B cell (primary cell): ENCODE data around the gene LIG3. TPM values are rescaled to one million over a fixed set of nuclear protein-coding genes. Genes with fewer than 3 reads are reported as not detected.
A peak's percentile ranks its signal among the peaks of the same experiment; 100 is the strongest.

Source experiments
- ATAC-seq: fragments of 200-7000 bp; cut with Tn5 transposase; one replicate; pipeline ENCODE4 v1.10.0; 2021; ENCODE audit warnings: low read depth, mild to moderate bottlenecking, moderate number of reproducible peaks, moderate library complexity
- CTCF ChIA-PET: fragments of 350-600 bp; sonication (Branson Sonifier 250); formaldehyde crosslinking; loops from one replicate; lab custom pipeline; 2021; ENCODE audit warnings: antibody characterized with exemption, inconsistent platforms; lab: Charles Lee
- POLR2A ChIA-PET: fragments of 350-600 bp; sonication (Branson Sonifier 250); formaldehyde crosslinking; loops from one replicate; lab custom pipeline; 2021; ENCODE audit warnings: antibody characterized with exemption; lab: Charles Lee
- DNase-seq: peaks from one replicate; pipeline ENCODE4 v3.0.0; 2013
- H2AFZ ChIP-seq: 2 replicates; pipeline ENCODE4 v1.6.1; 2012; ENCODE audit warnings: mild to moderate bottlenecking, low read depth, low read length; ENCODE audit not compliant: insufficient read depth, poor library complexity, severe bottlenecking
- H3K27ac ChIP-seq, 2 donors: 1 replicate in 1 of 2; 2 replicates in 1 of 2; pipeline ENCODE4 v1.5.1; 2012 to 2013; ENCODE audit warnings: low read length in 2 of 2, mild to moderate bottlenecking in 2 of 2, moderate library complexity in 1 of 2
- H3K27me3 ChIP-seq, 4 experiments: fragments of 200-600 bp in 1 of 4; sonication (generic) in 1 of 4; replicated peaks in 1 of 4; 1 replicate in 2 of 4; 2 replicates in 2 of 4; pipeline versions ENCODE4 v1.6.1 to v1.7.0; 2013 to 2016; ENCODE audit warnings: low read length in 3 of 4, mild to moderate bottlenecking in 2 of 4, mixed read lengths in 1 of 4, moderate library complexity in 1 of 4; ENCODE audit not compliant: insufficient read depth in 4 of 4, control insufficient read depth in 3 of 4; ENCODE audit errors: control extremely low read depth in 1 of 4
- H3K36me3 ChIP-seq, 2 experiments: replicated peaks in 1 of 2; 1 replicate in 1 of 2; 2 replicates in 1 of 2; pipeline versions ENCODE4 v1.6.1 to v1.7.1; 2013; ENCODE audit warnings: low read length in 1 of 2; ENCODE audit not compliant: insufficient read depth in 2 of 2, control insufficient read depth in 1 of 2; ENCODE audit errors: control extremely low read depth in 1 of 2, extremely low read depth in 1 of 2
- H3K4me1 ChIP-seq, 2 donors: fragments of 200-600 bp in 1 of 2; sonication (generic) in 1 of 2; 1 replicate in 1 of 2; 2 replicates in 1 of 2; pipeline versions ENCODE4 v1.5.1 to v1.6.1; 2013 to 2017; ENCODE audit warnings: low read length in 2 of 2; ENCODE audit not compliant: control insufficient read depth in 2 of 2, insufficient read depth in 2 of 2
- H3K4me2 ChIP-seq: replicated peaks from 2 replicates; pipeline ENCODE3; 2012; ENCODE audit warnings: mild to moderate bottlenecking, low read depth, low read length; ENCODE audit not compliant: poor library complexity, severe bottlenecking
- H3K4me3 ChIP-seq, 5 experiments: fragments of 200-600 bp in 1 of 5; sonication (generic) in 1 of 5; 1 replicate in 3 of 5; 2 replicates in 2 of 5; pipeline versions ENCODE4 v1.5.1 to v1.7.0; 2011 to 2016; ENCODE audit warnings: low read length in 4 of 5, mild to moderate bottlenecking in 4 of 5, low read depth in 2 of 5, control low read depth in 1 of 5, moderate library complexity in 1 of 5; ENCODE audit not compliant: insufficient read depth in 1 of 5; ENCODE audit errors: control extremely low read depth in 1 of 5, extremely low read depth in 1 of 5
- H3K79me2 ChIP-seq: fragments of 200-600 bp; sonication (generic); one replicate; pipeline ENCODE4 v1.6.0; 2016; ENCODE audit warnings: low read length; ENCODE audit not compliant: control insufficient read depth, insufficient read depth
- H3K9ac ChIP-seq: fragments of 200-600 bp; sonication (generic); 2 replicates; pipeline ENCODE4 v1.6.1; 2017; ENCODE audit warnings: mild to moderate bottlenecking, low read length, moderate library complexity
- H3K9me3 ChIP-seq, 3 donors: one replicate each; pipeline versions ENCODE4 v1.6.1 to v1.7.1; 2013; ENCODE audit warnings: low read length in 2 of 3; ENCODE audit not compliant: control insufficient read depth in 2 of 3, insufficient read depth in 1 of 3; ENCODE audit errors: control extremely low read depth in 1 of 3
- H4K20me1 ChIP-seq: 2 replicates; pipeline ENCODE4 v1.6.0; 2012; ENCODE audit warnings: mild to moderate bottlenecking, low read length; ENCODE audit not compliant: insufficient read depth, control insufficient read depth, poor library complexity, severe bottlenecking
- H3K27ac Mint-ChIP-seq: one replicate; pipeline ENCODE4 v1.8.0; 2021; ENCODE audit warnings: mixed read lengths
- H3K27me3 Mint-ChIP-seq: one replicate; pipeline ENCODE4 v1.8.0; 2021; ENCODE audit warnings: mixed read lengths
- H3K4me1 Mint-ChIP-seq: one replicate; pipeline ENCODE4 v1.8.0; 2021; ENCODE audit warnings: mixed read lengths
- H3K4me3 Mint-ChIP-seq: one replicate; pipeline ENCODE4 v1.8.0; 2021; ENCODE audit warnings: mixed read lengths
- H3K9me3 Mint-ChIP-seq: one replicate; pipeline ENCODE4 v1.8.0; 2022; ENCODE audit warnings: mixed read lengths; ENCODE audit not compliant: insufficient read depth
- CTCF ChIP-seq: fragments of 200-600 bp; IDR thresholded peaks from one replicate; pipeline ENCODE4 v1.8.0; 2022; ENCODE audit warnings: antibody characterized with exemption, mild to moderate bottlenecking
- EZH2 ChIP-seq: IDR thresholded peaks from 2 replicates; pipeline ENCODE4 v1.6.1; 2012; ENCODE audit warnings: borderline replicate concordance, low read depth, mild to moderate bottlenecking, moderate library complexity, low read length; ENCODE audit not compliant: insufficient read depth, poor library complexity, severe bottlenecking
- WGBS: methylation state at CpG from one replicate; pipeline ENCODE4 v1.1.5; 2013; ENCODE audit warnings: missing lambda C conversion rate; ENCODE audit not compliant: insufficient coverage; 5-methylcytosine and 5-hydroxymethylcytosine counted together
- intact Hi-C: fragments of 100-400 bp; cut with micrococcal nuclease; formaldehyde crosslinking; loops from one replicate; pipeline ENCODE4 v1.10.0; 2022
- polyA plus RNA-seq: library from polyadenylated mRNA; depleted of rRNA; stranded (reverse); fragments of >200 nt; gene quantifications from 2 replicates; pipeline ENCODE4 v1.2.3, GENCODE V29; 2012
- total RNA-seq, 2 donors: library from RNA; stranded (reverse); fragments of 120-200 nt in 1 of 2; gene quantifications; 1 replicate in 1 of 2; 2 replicates in 1 of 2; pipeline versions ENCODE4 v1.2.3 to v1.2.4, GENCODE V29; 2013 to 2022

Gene LIG3
- total and polyA plus RNA-seq, 2 donors (not counting 1 experiment from before 2014, with no cell fraction given): 8.8 to 34.4 TPM

GRCh38 chr17:34958438-34958837, 21.9 kb upstream of the LIG3 start:
- no peak overlapping the region for H2AFZ ChIP-seq
- no peak overlapping the region for H3K27ac ChIP-seq
- H3K9me3 ChIP-seq: no peaks in the 10 kb centered on the region
- H3K79me2 ChIP-seq: peaks cover 22% of the 10 kb centered on the region
- H3K4me2 ChIP-seq: no peak overlapping the region
- H4K20me1 ChIP-seq: no peaks in the 10 kb centered on the region
- ChIA-PET CTCF (no interaction called here), POLR2A (no interaction called here)
- ATAC-seq (no peak), DNase-seq (no peak)
- H3K4me1 Mint-ChIP-seq: peaks cover 22% of the 10 kb centered on the region
- peaks cover 13 to 17% of the 10 kb centered on the region in 2 donors for H3K4me1 ChIP-seq
- no peak overlapping the region for H3K4me3 ChIP-seq
- peaks cover 0 to 7% (median 0%) of the 10 kb centered on the region in 4 experiments for H3K27me3 ChIP-seq
- H3K4me3 Mint-ChIP-seq: no peak overlapping the region
- intact Hi-C loops: no loop called here
- WGBS: no CpG with 5 or more reads among the region's 1 CpG
- peaks cover 10% of the 10 kb centered on the region for H3K27me3 Mint-ChIP-seq
- peaks cover 3% of the 10 kb centered on the region for H3K9me3 Mint-ChIP-seq
- no peak overlapping the region for H3K27ac Mint-ChIP-seq
- peaks cover 0 to 1% of the 10 kb centered on the region in 2 experiments for H3K36me3 ChIP-seq
- no peak overlapping the region for H3K9ac ChIP-seq
- TF ChIP-seq EZH2 (no peak), CTCF (no peak)

GRCh38 chr17:34961093-34961911, 19.0 kb upstream of the LIG3 start, which contains the start of the genes CCT6B and ZNF830:
Gene CCT6B (minus strand): TSS chr17:34961460. CDS start chr17:34961393, 67 bp downstream.
Gene ZNF830 (plus strand): TSS chr17:34961540. CDS start chr17:34961567, 27 bp downstream.
- peaks cover 0 to 7% (median 0%) of the 10 kb centered on the region in 4 experiments for H3K27me3 ChIP-seq
- peak within 1 kb of the TSS; percentile 85 for H3K4me2 ChIP-seq
- peak within 1 kb of the TSS; percentile 85 to 92 for H3K27ac ChIP-seq
- no peak for TF ChIP-seq EZH2
- TF ChIP-seq CTCF: no peak
- peak within 1 kb of the TSS; percentile 99 for H3K27ac Mint-ChIP-seq
- peaks cover 2 to 23% of the 10 kb centered on the region in 2 experiments for H3K36me3 ChIP-seq
- peaks cover 10% of the 10 kb centered on the region for H3K27me3 Mint-ChIP-seq
- H3K4me1 Mint-ChIP-seq: peaks cover 25% of the 10 kb centered on the region
- H2AFZ ChIP-seq: peak within 1 kb of the TSS; percentile 87
- CTCF ChIA-PET: interaction anchor here (0.7 to 1.4 kb wide), 5 partner anchors 20 to 419 kb away, joined by 3 to 11 read pairs (median 3); partner anchors contain the start of genes LIG3 and RAD51D
- H3K4me3 Mint-ChIP-seq: peak within 1 kb of the TSS; percentile 99
- H3K4me3 ChIP-seq: peak within 1 kb of the TSS; percentile 72 to 98 (median 88)
- peak; percentile 95 for DNase-seq
- POLR2A ChIA-PET: interaction anchor here (0.6 to 1.0 kb wide), 3 partner anchors 19 to 128 kb away, joined by 3 to 7 read pairs (median 3); partner anchors contain the start of gene LIG3
- no peaks in the 10 kb centered on the region for H4K20me1 ChIP-seq
- peaks cover 13 to 17% of the 10 kb centered on the region in 2 donors for H3K4me1 ChIP-seq
- peak; percentile 90 for ATAC-seq
- H3K9me3 ChIP-seq: no peaks in the 10 kb centered on the region
- H3K79me2 ChIP-seq: peaks cover 22% of the 10 kb centered on the region
- peak within 1 kb of the TSS; percentile 90 for H3K9ac ChIP-seq
- H3K9me3 Mint-ChIP-seq: peaks cover 3% of the 10 kb centered on the region
- under 1% methylated on average over 65 of the region's 65 CpGs for WGBS
- intact Hi-C loops: loop anchor here (1.0 to 5.0 kb wide), 6 partner anchors 19 to 1986 kb away; partner anchors contain the start of genes AATF, LIG3, NLE1 and SLFN5
